Coronary artery (tissue), 2 donors: ENCODE measurements around the gene KIAA1328.

ENCODE experiments used
- DNase-seq: peaks from one replicate; pipeline ENCODE4 v3.0.0-alpha.2; 2017; ENCODE audit warnings: low spot score
- H3K27ac ChIP-seq, 2 donors: fragments of 200-600 bp; sonication (generic); one replicate each; pipeline ENCODE4 v1.5.1; 2016 to 2019
- H3K4me3 ChIP-seq: fragments of 200-600 bp; sonication (generic); 2 replicates; pipeline ENCODE4 v1.5.1; 2016; ENCODE audit warnings: mild to moderate bottlenecking, moderate library complexity
- CTCF ChIP-seq: fragments of 200-600 bp; sonication (generic); IDR thresholded peaks from one replicate; pipeline ENCODE4 v1.5.1; 2019; ENCODE audit warnings: antibody characterized with exemption

The KIAA1328 gene

GRCh38 chr18:37210781-37211180 is 381.9 kb downstream of the KIAA1328 start:
- TF ChIP-seq CTCF, result no peak
- H3K4me3 ChIP-seq, result no peak overlapping the region
- H3K27ac ChIP-seq, result no peak overlapping the region
- no peak for DNase-seq

- no peak for DNase-seq
- TF ChIP-seq CTCF, result no peak
- no peak overlapping the region for H3K4me3 ChIP-seq
- no peak overlapping the region for H3K27ac ChIP-seq
Measured at GRCh38 chr18:37218022-37218590, 389.2 kb downstream of the KIAA1328 start.

GRCh38 chr18:37219257-37219656 is 390.3 kb downstream of the KIAA1328 start:
- Histone ChIP-seq H3K27ac (no peak overlapping the region), H3K4me3 (no peak overlapping the region)
- no peak for DNase-seq
- TF ChIP-seq CTCF, result no peak

- TF ChIP-seq CTCF, result no peak
- Histone ChIP-seq H3K27ac (no peak overlapping the region), H3K4me3 (no peak overlapping the region)
- no peak for DNase-seq
Measured at GRCh38 chr18:37222354-37222998, 393.5 kb downstream of the KIAA1328 start.

- no peak for TF ChIP-seq CTCF
- DNase-seq, result no peak
- no peak overlapping the region for H3K4me3 ChIP-seq
- H3K27ac ChIP-seq, result no peak overlapping the region
Measured at GRCh38 chr18:37222999-37223378, 394.1 kb downstream of the KIAA1328 start.

GRCh38 chr18:37225279-37225678 is 396.4 kb downstream of the KIAA1328 start:
- DNase-seq, result no peak
- no peak overlapping the region for H3K4me3 ChIP-seq
- H3K27ac ChIP-seq, result no peak overlapping the region
- TF ChIP-seq CTCF, result no peak

- Histone ChIP-seq H3K27ac (no peak overlapping the region), H3K4me3 (no peak overlapping the region)
- no peak for DNase-seq
- TF ChIP-seq CTCF, result no peak
Measured at GRCh38 chr18:37230768-37231167, 401.8 kb downstream of the KIAA1328 start.
